Measurements from ENCODE around the gene KL.

The KL gene

GRCh38 chr13:32993145-32993544, 23.1 kb upstream of the KL start:
- Histone ChIP-seq H2AFZ (ENCODE audit: low read depth, low read length) (no peak overlapping the region), H3K36me3 (ENCODE audit: insufficient read depth, low read length) (no peaks in the 10 kb centered on the region), H3K79me2 (ENCODE audit: insufficient read depth, low read length) (no peaks in the 10 kb centered on the region), H3K4me1 (ENCODE audit: insufficient read depth, low read length) (no peaks in the 10 kb centered on the region), H4K20me1 (ENCODE audit: insufficient read depth, low read length) (no peaks in the 10 kb centered on the region), H3K27ac (ENCODE audit: low read length) (no peak overlapping the region), H3K9ac (ENCODE audit: low read depth, low read length) (no peak overlapping the region), H3K4me3 (ENCODE audit: low read depth in 1 of 2, low read length in 2 of 2) (no peak overlapping the region), H3K4me2 (ENCODE audit: insufficient read depth, low read length) (no peak overlapping the region), H3K27me3 (ENCODE audit: insufficient read depth, low read length, poor library complexity) (no peaks in the 10 kb centered on the region), H3K9me3 (ENCODE audit: insufficient read depth, low read length, severe bottlenecking) (no peaks in the 10 kb centered on the region)
- TF ChIP-seq EZH2 (IDR thresholded peaks at IDR 0.05; ENCODE audit: borderline replicate concordance, low read depth, low read length, severe bottlenecking): no peak
- TF ChIP-seq CTCF (IDR thresholded peaks at IDR 0.05; ENCODE audit: borderline replicate concordance, extremely low read depth, low read length, poor library complexity, severe bottlenecking): no peak
- DNase-seq (no peak), ATAC-seq (ENCODE audit: insufficient read depth, low read depth) (no peak)

- no peak for DNase-seq
- no peak overlapping the region for H2AFZ ChIP-seq (ENCODE audit: low read depth, low read length)
- ATAC-seq (ENCODE audit: insufficient read depth, low read depth): no peak
Measured at GRCh38 chr13:32997399-32997798, 18.8 kb upstream of the KL start.

GRCh38 chr13:32998966-32999365, 17.3 kb upstream of the KL start:
- TF ChIP-seq CTCF (IDR thresholded peaks at IDR 0.05; ENCODE audit: borderline replicate concordance, extremely low read depth, low read length, poor library complexity, severe bottlenecking) (no peak), EZH2 (IDR thresholded peaks at IDR 0.05; ENCODE audit: borderline replicate concordance, low read depth, low read length, severe bottlenecking) (no peak)
- H3K36me3 ChIP-seq (ENCODE audit: insufficient read depth, low read length): no peaks in the 10 kb centered on the region
- H3K4me1 ChIP-seq (ENCODE audit: insufficient read depth, low read length): no peaks in the 10 kb centered on the region
- no peak for ATAC-seq (ENCODE audit: insufficient read depth, low read depth)
- no peaks in the 10 kb centered on the region for H4K20me1 ChIP-seq (ENCODE audit: insufficient read depth, low read length)
- H3K79me2 ChIP-seq (ENCODE audit: insufficient read depth, low read length): no peaks in the 10 kb centered on the region
- no peak overlapping the region for H2AFZ ChIP-seq (ENCODE audit: low read depth, low read length)
- DNase-seq: no peak
- no peak overlapping the region for H3K9ac ChIP-seq (ENCODE audit: low read depth, low read length)
- no peak overlapping the region for H3K4me2 ChIP-seq (ENCODE audit: insufficient read depth, low read length)
- no peaks in the 10 kb centered on the region for H3K27me3 ChIP-seq (ENCODE audit: insufficient read depth, low read length, poor library complexity)
- H3K4me3 ChIP-seq (ENCODE audit: low read depth in 1 of 2, low read length in 2 of 2): no peak overlapping the region
- no peak overlapping the region for H3K27ac ChIP-seq (ENCODE audit: low read length)
- H3K9me3 ChIP-seq (ENCODE audit: insufficient read depth, low read length, severe bottlenecking): no peaks in the 10 kb centered on the region

More at GRCh38 chr13:32997399-32997798, 18.8 kb upstream of the KL start:
- no peaks in the 10 kb centered on the region for H3K4me1 ChIP-seq (ENCODE audit: insufficient read depth, low read length)
- no peak overlapping the region for H3K27ac ChIP-seq (ENCODE audit: low read length)
- TF ChIP-seq EZH2 (IDR thresholded peaks at IDR 0.05; ENCODE audit: borderline replicate concordance, low read depth, low read length, severe bottlenecking) (no peak), CTCF (IDR thresholded peaks at IDR 0.05; ENCODE audit: borderline replicate concordance, extremely low read depth, low read length, poor library complexity, severe bottlenecking) (no peak)
- H4K20me1 ChIP-seq (ENCODE audit: insufficient read depth, low read length): no peaks in the 10 kb centered on the region
- H3K79me2 ChIP-seq (ENCODE audit: insufficient read depth, low read length): no peaks in the 10 kb centered on the region
- H3K9ac ChIP-seq (ENCODE audit: low read depth, low read length): no peak overlapping the region
- H3K27me3 ChIP-seq (ENCODE audit: insufficient read depth, low read length, poor library complexity): no peaks in the 10 kb centered on the region
- no peaks in the 10 kb centered on the region for H3K9me3 ChIP-seq (ENCODE audit: insufficient read depth, low read length, severe bottlenecking)
- H3K4me2 ChIP-seq (ENCODE audit: insufficient read depth, low read length): no peak overlapping the region
- no peaks in the 10 kb centered on the region for H3K36me3 ChIP-seq (ENCODE audit: insufficient read depth, low read length)
- no peak overlapping the region for H3K4me3 ChIP-seq (ENCODE audit: low read depth in 1 of 2, low read length in 2 of 2)

- no peak overlapping the region for H3K9ac ChIP-seq (ENCODE audit: low read depth, low read length)
- no peaks in the 10 kb centered on the region for H4K20me1 ChIP-seq (ENCODE audit: insufficient read depth, low read length)
- no peaks in the 10 kb centered on the region for H3K36me3 ChIP-seq (ENCODE audit: insufficient read depth, low read length)
- H3K27me3 ChIP-seq (ENCODE audit: insufficient read depth, low read length, poor library complexity): no peaks in the 10 kb centered on the region
- no peak for TF ChIP-seq CTCF (IDR thresholded peaks at IDR 0.05; ENCODE audit: borderline replicate concordance, extremely low read depth, low read length, poor library complexity, severe bottlenecking)
- no peak for TF ChIP-seq EZH2 (IDR thresholded peaks at IDR 0.05; ENCODE audit: borderline replicate concordance, low read depth, low read length, severe bottlenecking)
- DNase-seq (no peak), ATAC-seq (ENCODE audit: insufficient read depth, low read depth) (no peak)
- H3K27ac ChIP-seq (ENCODE audit: low read length): no peak overlapping the region
- no peaks in the 10 kb centered on the region for H3K4me1 ChIP-seq (ENCODE audit: insufficient read depth, low read length)
- H3K4me2 ChIP-seq (ENCODE audit: insufficient read depth, low read length): no peak overlapping the region
- no peaks in the 10 kb centered on the region for H3K79me2 ChIP-seq (ENCODE audit: insufficient read depth, low read length)
- H3K9me3 ChIP-seq (ENCODE audit: insufficient read depth, low read length, severe bottlenecking): no peaks in the 10 kb centered on the region
- H2AFZ ChIP-seq (ENCODE audit: low read depth, low read length): no peak overlapping the region
- H3K4me3 ChIP-seq (ENCODE audit: low read depth in 1 of 2, low read length in 2 of 2): no peak overlapping the region
Measured at GRCh38 chr13:33000365-33000764, 15.9 kb upstream of the KL start.
